ENCODE results near the gene GPR17.

GRCh38 chr2:127627740-127628571 lies 18.0 kb upstream of the GPR17 start:
- no peak for TF ChIP-seq CTCF (IDR thresholded peaks at IDR 0.05 in 4 of 5, conservative IDR thresholded peaks at IDR 0.05 in 1 of 5)
- TF ChIP-seq POLR2A (IDR thresholded peaks at IDR 0.05) = no peak
